ENCODE results near the gene TMEM170B.

- TF ChIP-seq REST (IDR thresholded peaks at IDR 0.05; ENCODE audit: low read depth) (no peak), RAD21 (IDR thresholded peaks at IDR 0.05; ENCODE audit: low read depth) (no peak), EP300 (IDR thresholded peaks at IDR 0.05; ENCODE audit: borderline replicate concordance) (no peak), CEBPB (IDR thresholded peaks at IDR 0.05) (no peak), YY1 (IDR thresholded peaks at IDR 0.05; ENCODE audit: low read depth) (no peak), ZBTB7A (IDR thresholded peaks at IDR 0.05; ENCODE audit: low read depth) (no peak), MAX (IDR thresholded peaks at IDR 0.05) (no peak), TCF12 (IDR thresholded peaks at IDR 0.05; ENCODE audit: low read depth) (no peak), CREB1 (IDR thresholded peaks at IDR 0.05; ENCODE audit: low read depth) (no peak), TAF1 (IDR thresholded peaks at IDR 0.05; ENCODE audit: low read depth) (no peak), EGR1 (IDR thresholded peaks at IDR 0.05) (no peak), TEAD4 (IDR thresholded peaks at IDR 0.05) (no peak)
Observed at GRCh38 chr6:11497107-11497506, 40.4 kb upstream of the TMEM170B start.

Data from Ishikawa (cell line).